GM12875 (cell line): ENCODE data around the gene TMOD1.
A peak's percentile ranks its signal among the peaks of the same experiment; 100 is the strongest.

Source experiments
- H3K4me3 ChIP-seq: one replicate; pipeline ENCODE4 v1.5.1; 2011; ENCODE audit warnings: low read depth, low read length, control low read depth
- TF ChIP-seq, protein P1 (sequence below): IDR thresholded peaks from 2 replicates; pipeline ENCODE4 v1.5.1; 2011; ENCODE audit warnings: low read depth, mild to moderate bottlenecking, control low read depth, inconsistent platforms, low read length, moderate library complexity, borderline replicate concordance; ENCODE audit not compliant: insufficient read depth

The TMOD1 gene

DNA sequence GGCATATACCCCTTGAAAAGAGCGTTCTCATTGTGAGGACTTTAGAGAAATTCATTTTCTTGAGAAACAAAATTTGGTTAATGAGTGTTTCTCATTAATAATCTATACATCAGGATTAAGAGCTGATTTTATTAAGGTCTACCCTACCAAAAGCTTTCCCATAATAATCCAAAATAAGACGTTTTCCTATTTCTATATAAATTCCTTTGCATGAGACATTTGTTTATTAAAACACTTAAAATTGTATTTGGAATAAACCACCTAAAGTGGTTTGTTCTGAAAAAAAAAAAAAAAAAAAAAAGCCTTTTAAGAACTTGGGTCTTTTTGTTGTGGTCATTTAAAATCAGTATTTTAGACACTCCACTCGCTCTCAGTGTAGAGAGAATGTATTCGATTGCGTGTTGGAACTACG lies 695 bp upstream of the TMOD1 start:
- peak overlapping the region; percentile 53 for H3K4me3 ChIP-seq
- TF ChIP-seq, protein P1, sequence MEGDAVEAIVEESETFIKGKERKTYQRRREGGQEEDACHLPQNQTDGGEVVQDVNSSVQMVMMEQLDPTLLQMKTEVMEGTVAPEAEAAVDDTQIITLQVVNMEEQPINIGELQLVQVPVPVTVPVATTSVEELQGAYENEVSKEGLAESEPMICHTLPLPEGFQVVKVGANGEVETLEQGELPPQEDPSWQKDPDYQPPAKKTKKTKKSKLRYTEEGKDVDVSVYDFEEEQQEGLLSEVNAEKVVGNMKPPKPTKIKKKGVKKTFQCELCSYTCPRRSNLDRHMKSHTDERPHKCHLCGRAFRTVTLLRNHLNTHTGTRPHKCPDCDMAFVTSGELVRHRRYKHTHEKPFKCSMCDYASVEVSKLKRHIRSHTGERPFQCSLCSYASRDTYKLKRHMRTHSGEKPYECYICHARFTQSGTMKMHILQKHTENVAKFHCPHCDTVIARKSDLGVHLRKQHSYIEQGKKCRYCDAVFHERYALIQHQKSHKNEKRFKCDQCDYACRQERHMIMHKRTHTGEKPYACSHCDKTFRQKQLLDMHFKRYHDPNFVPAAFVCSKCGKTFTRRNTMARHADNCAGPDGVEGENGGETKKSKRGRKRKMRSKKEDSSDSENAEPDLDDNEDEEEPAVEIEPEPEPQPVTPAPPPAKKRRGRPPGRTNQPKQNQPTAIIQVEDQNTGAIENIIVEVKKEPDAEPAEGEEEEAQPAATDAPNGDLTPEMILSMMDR: no peak

DNA sequence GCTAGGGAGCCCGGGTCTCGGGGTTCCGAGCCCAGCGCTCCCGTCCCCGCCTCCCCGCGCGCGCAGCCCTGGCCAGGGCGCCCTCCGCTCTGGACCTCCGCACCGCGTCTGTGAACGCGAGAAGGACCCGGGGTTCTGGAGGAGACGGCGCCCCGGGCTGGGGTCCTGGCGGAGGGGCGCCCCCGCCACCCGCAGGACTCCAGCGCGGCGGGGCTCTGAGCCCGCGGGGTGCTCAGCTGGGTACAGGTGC lies 431 bp downstream of the TMOD1 start:
- H3K4me3 ChIP-seq: peak overlapping the region; percentile 93
- TF ChIP-seq, protein P1: no peak

DNA sequence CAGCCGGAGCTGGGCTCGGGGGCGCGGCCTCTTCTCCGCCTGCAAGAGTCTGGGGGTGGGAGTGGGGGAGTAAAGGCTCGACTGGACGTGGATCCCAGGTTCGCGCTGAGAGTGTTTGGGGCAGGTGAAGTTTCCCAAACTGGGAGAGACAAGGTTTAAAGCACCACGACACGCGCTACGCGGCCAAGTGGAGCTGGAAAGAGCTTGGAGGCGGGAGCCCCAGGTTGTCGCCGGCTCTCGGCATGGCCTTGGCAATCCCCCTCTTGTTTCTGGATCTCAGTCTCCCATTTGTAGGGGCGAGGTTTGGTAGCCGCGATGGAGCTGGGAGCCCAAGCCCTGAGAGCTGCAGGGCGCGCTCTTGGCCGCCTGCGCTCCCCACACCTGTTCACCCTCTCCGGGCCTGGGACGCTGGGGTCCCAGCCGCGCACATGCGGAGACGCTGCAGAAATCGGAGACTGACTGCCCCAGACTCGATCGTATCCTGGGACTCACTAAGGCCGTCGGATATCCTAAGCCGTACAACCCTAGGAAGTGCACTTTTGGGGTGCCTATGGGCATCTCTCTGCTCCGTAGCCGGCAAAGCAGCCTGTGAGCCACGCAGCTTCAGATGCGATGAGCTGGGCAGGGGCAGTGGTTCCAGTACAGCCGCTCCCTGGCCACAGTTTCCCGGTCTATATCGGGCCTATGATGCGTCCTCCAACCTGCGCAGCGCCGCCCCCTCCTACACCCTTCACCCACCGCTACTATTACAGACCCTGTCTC lies 937 bp downstream of the TMOD1 start:
- TF ChIP-seq, protein P1: no peak

DNA sequence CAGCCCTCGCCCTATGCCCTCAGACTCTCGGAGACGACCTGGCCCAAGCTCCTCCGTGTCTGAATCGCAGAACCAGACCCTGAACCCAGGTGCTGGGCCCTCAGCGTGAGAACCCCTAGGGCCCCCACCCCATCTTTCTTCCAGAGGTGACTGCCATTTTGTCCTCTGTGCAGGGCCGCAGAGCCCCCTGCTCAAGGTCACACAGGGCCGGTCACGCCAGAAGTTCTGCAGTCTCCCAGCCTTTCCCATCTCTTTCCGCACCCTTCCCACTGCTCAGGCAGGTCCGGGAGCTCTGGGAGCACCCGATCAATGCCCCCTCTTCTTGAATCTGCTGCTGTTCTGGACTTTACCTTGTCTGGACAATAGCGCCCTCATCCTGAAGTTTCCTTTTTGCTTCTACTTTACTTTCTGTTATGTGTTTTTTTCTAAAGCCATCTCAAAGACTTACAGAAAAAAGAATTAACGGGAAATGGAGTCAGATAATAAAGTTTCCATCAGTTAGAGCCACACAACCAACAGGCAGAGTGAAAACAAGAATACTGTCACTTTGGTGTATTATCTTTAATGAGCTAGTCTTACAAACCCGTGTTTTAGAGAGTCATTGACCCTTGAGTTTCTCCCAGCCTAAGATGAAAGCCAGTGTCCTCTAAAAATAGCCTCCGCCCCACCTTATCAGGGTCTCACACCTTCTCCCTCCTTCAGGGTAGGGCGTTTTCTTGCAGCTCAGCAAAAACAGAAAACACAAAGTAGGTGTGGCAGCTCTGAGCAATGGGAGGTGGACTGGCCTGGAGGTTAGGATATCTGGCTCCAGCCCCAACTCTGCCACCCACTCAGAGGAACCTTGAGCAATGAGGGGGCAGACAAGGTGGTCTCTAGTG lies 1.8 kb downstream of the TMOD1 start:
- H3K4me3 ChIP-seq: peak overlapping the region; percentile 93
- TF ChIP-seq, protein P1: no peak

More for the DNA sequence above, 937 bp downstream of the TMOD1 start:
- H3K4me3 ChIP-seq: peak overlapping the region; percentile 93

DNA sequence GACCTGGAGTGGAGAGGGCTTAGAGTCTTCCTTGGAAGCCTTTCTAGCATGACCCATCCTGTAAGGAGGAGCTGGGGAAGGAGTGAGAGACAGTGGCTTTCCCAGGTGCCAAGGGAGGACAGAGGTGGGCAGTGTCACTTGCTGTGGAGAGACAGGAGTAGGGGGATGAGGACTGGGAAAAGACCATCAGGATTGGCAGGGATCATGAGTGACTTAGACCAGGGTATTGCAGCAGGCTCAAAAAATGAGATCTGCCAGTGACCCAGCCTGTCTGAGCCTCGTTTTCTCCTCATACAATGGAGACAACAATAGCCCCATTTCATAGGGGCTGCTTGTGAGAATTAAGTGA lies 2.4 kb downstream of the TMOD1 start:
- peak overlapping the region; percentile 93 for H3K4me3 ChIP-seq
- TF ChIP-seq, protein P1: no peak

DNA sequence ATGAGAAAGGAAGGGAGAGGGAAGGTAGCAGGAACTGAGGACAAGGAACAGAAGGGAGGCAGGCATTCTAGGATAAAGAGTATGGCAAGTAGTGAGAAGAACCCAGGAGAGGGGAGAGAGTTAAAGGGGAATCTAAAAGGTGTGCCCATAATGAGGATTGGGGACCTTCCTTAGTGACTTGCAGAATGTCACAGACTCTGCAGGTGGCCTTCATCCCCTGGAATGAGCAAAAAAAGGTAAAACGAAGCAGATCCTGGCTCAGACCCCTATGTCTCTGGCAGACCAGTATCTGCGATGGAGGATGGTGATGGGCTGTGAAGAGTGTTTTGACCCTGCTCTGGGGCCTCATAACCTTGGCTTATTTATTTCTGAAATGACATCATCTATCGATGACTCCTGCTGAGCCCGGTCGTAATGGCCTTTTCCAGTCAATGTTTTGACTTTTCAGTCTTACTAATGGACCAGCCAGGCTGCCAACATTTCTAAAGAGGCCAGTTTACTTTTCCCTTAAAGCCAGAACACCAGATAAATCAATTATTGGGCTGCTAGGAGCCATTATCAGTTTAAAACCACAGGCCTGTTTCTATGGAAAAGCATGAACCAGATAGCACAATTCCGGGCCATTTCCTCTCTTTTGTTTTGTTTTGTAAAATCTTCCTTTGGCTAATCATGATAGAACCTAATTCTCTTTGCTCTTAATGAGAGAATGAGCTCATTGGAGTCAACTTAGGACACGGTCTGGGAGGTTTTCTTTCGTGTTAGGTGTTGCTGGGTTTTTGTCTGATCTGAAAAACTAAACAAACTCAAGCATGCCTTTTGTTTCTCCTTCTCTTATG lies 3.1 kb downstream of the TMOD1 start:
- TF ChIP-seq, protein P1: no peak
- no peak overlapping the region for H3K4me3 ChIP-seq
